ENCODE measurements around the gene PRKACB. TPM values are rescaled to one million over a fixed set of nuclear protein-coding genes. Genes with fewer than 3 reads are reported as not detected.
"Not testable (repeated sequence)": the region's sequence is repeated elsewhere in the genome, so short reads cannot be mapped to it uniquely, and the experiment has no call there.

The PRKACB gene
- polyA plus RNA-seq (ENCODE audit: insufficient read length in 4 of 4): 10 to 100 TPM; 43.9 to 59.4 (median 52.9) TPM

- DNase-seq (ENCODE audit: low read depth in 4 of 4, low spot score in 2 of 4): no peak
These were observed at the start of gene PRKACB for GRCh38 chr1:84143796-84144565. Gene PRKACB (plus strand): TSS chr1:84144271. CDS start chr1:84144362, 91 bp downstream.

DNA sequence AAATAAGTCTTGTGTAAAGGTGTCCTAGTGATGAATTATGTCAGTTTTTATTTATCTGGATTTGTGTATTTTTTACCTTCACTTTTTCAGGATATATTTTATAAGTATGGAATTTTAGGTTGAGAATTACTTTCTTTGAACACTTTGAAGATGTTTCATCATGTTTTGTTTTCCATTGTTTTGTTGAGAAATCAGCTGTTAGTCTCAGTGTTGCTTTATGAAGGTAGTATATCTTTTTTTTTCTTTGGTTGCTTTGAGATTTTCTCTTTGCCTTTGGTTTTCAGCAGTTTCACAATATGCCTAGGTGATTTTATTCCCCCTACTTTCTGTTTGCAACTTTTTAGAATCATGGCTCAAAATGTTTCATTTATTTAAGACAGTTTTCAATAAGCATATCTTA is 48.8 kb upstream of the PRKACB start:
- no peak for DNase-seq (ENCODE audit: low read depth in 4 of 4, low spot score in 2 of 4)

DNA sequence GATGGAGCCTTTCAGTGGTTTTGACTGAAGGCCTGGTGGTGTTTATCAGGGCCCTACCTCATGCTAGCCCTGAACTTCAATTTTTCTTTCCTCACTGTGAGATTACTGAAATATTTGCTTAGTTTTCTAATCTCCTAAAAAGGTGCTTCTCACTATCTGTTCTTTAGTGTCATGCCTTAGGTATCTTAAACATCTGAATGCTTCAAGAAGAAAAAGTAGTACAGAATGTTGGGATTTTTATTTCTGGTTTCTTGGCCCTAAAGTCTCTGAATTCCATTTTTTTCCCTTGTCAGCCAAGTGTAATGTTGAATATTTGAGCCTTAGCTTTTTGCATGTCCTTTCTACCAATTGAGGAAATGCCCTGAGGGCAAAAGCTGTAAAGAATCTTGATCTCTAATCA is 47.9 kb upstream of the PRKACB start:
- no peak for DNase-seq (ENCODE audit: low read depth in 4 of 4, low spot score in 2 of 4)

- DNase-seq (ENCODE audit: low read depth in 4 of 4, low spot score in 2 of 4): no peak
These were observed 42.9 kb upstream of the PRKACB start for GRCh38 chr1:84101204-84101603.

DNA sequence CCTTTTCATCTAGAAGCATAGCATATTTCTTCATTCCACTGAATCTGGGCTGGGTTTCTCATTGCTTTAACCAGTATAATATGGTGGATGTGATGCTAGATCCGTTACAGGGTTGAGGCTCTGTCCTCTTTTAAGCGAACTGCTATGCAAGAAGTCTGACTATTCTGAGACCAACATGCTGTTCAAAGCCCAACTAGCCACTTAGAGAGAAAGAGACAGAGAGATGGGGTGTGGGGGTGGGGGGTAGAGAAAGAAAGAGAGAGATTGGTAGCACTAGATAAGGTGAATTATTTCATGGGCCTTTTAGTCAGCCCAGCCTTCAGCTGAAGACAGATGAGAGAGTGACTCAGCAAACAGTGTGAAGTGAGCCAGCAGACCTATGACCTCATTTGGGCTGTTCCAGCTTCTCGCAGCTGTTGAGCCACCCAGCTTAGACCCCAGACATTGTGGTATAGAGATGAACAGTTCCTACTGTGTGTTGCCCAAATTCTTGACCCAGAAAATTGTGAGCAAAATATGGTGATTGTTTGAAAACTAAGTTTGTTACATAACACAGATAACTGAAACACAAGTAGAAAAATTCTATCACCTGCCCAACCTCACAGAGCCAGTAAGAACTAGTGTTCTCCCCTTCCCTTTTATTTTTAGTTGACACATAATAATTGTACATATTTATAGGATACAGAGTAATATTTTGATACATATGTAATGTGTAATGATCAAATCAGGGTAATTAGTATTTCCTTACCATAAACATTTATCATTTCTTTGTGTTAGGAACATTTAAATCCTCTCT is 40.7 kb upstream of the PRKACB start:
- DNase-seq (ENCODE audit: low read depth in 4 of 4, low spot score in 2 of 4): no peak

- not testable (repeated sequence) for DNase-seq (ENCODE audit: low read depth in 4 of 4, low spot score in 2 of 4)
These were observed 36.5 kb upstream of the PRKACB start for GRCh38 chr1:84107538-84107937.

- no peak for DNase-seq (ENCODE audit: low read depth in 4 of 4, low spot score in 2 of 4)
These were observed 36.1 kb upstream of the PRKACB start for GRCh38 chr1:84107955-84108354.

GRCh38 chr1:84108900-84109578 is 35.0 kb upstream of the PRKACB start:
- no peak for DNase-seq (ENCODE audit: low read depth in 4 of 4, low spot score in 2 of 4)

GRCh38 chr1:84110629-84111028 is 33.4 kb upstream of the PRKACB start:
- no peak for DNase-seq (ENCODE audit: low read depth in 4 of 4, low spot score in 2 of 4)

GRCh38 chr1:84116558-84116957 is 27.5 kb upstream of the PRKACB start:
- DNase-seq (ENCODE audit: low read depth in 4 of 4, low spot score in 2 of 4): no peak

- no peak for DNase-seq (ENCODE audit: low read depth in 4 of 4, low spot score in 2 of 4)
These were observed 26.2 kb upstream of the PRKACB start for GRCh38 chr1:84117868-84118267.

GRCh38 chr1:84121360-84121759 is 22.7 kb upstream of the PRKACB start:
- DNase-seq (ENCODE audit: low read depth in 4 of 4, low spot score in 2 of 4): no peak

DNA sequence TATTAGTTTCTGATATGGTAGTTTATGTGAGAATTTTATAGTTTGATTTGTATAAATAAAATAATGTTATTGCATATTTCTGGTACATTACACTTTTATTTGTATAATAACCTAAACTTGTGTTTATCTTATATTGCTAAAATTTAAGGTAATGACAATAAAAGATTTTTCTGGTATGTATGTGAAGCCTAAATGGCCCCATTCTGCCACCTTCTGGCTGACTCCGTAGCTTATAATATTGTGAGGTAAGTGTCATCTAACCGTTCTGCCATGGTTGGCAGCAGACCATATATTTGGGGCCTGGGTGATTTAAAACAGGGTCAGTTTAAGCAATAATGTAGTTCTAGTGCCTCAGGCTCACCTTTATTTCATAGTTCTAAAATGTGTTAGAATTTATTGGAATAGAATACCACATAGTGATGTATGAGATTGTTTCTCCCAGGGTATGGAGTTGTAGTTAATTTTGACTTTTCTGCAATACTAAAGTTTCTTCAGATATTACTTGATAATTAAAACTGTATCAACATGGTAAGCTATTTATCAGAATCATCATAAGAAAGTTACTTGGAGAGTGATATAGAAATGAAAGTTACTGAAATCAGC is 21.2 kb upstream of the PRKACB start:
- DNase-seq (ENCODE audit: low read depth in 4 of 4, low spot score in 2 of 4): peak in 1 of 4 donors; percentile 31

DNA sequence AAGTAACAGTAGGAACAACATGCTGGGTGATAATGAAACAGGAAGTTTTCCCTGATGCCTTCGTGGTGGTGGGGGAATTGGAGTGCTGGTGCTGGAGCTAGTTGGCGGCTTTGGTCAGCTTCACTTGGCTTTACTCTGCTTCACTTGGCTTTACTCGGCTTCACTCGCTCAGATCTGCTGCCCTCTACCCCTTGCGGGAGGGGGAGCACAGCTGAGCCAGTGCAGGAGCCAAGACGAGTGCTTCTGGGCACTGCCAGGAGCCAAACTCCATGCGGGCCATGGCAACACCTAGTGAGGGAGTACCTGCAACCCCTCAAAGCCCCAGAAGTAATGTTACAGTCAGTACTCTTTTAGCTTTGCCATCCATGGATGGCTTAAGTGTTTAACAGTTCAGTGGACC is 10.6 kb upstream of the PRKACB start:
- DNase-seq (ENCODE audit: low read depth in 4 of 4, low spot score in 2 of 4): no peak

DNA sequence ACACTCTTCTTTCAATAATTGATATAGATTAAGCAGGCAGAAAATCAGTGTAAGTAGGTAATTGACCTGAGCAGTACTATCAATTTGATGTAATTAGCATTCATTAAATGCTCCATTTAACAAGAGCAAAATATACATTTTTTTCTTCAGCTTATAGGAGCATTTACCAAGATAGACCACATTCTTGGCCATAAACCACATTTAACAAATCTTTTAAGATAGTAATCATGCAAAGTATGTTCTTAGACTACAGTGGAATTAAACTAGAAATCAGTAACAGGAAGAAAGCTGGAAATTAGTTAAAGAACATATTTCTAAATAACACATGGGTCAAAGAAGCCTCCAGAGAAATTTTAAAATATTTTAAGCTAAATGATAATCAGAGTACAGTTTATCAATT is 8.7 kb upstream of the PRKACB start:
- DNase-seq (ENCODE audit: low read depth in 4 of 4, low spot score in 2 of 4): no peak

DNA sequence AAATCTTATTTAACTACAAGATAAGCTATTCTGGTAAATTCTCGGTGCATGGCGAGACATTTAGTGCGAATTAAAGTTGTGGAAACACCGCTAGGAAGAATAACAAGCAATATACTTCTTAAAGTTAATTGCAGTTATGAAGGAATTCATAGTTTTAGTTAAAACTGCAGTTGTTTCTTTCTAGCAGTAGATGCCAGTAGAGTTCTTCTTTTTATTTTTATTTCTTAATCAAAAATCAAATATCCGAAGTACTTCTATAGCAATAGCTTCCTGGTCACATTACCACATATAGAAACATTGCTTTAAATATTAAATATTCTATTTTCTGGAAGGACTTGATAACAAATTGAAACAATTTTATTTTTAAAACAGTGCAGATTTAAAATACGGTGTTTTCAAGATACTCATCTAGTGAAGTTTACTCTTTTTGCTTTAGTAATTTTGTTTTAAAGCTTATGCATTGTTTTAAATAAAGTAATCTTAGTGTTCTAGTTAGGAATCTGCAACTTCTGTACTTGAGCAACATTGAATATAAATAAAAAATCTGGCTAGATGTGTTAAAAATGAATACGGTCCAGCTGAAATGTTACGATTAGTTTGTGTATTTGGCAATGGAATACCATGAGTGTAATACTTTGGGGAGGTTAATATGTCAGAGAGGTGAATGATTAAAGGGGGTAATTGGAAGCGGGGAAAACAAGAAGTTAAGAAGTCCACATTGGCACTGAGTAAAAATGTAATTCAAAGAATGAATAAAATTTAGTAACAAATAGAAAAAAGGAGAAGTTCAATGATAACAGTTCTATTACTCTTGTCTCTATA is 2.7 kb upstream of the PRKACB start:
- DNase-seq (ENCODE audit: low read depth in 4 of 4, low spot score in 2 of 4): no peak

DNA sequence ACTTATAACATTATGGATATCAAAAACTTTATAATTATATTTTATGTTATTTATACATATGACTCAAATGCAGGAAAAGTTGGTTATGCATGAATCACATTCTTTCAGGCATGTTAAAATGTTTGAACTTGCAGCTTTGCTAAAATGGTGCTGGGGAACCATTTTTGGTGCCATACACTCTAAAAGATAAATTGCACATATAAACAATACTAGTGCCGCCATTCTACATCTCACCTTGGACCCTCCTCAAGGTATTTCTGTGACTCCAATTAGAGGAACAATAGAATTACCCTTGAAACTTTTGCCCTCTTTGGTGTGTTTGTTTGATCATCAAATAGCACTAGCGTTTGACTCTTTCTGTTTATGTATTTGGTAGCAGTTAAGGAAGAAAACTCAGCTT is 997 bp downstream of the PRKACB start:
- no peak for DNase-seq (ENCODE audit: low read depth in 4 of 4, low spot score in 2 of 4)

DNA sequence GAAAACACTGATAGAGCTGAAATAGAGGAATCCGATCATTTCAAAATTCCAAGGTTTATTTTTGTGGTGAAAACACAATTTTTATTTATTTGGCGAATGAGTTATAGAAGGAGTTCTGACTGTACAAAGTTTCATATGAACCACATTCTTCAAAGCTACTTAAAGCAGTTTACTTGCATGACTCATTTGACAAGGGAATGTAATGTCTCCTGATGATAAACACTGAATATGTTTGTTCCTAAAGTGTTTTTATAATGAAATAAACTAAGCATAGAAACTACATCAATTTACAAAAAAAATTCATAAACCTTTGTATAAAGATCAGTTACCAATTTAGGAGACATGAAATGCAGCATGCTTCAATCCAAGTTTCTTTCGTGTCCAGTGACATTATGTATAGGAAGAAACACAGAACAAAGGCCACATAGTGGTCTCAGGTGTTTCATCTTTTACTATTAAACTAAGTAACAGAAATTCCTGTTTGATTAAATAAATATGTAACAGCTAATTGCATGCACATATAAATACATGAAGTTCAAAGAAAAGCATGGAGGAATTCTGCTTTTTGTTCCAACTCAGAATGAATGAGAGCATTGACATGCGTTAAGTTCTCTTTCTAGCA is 2.5 kb downstream of the PRKACB start:
- DNase-seq (ENCODE audit: low read depth in 4 of 4, low spot score in 2 of 4): no peak

- DNase-seq (ENCODE audit: low read depth in 4 of 4, low spot score in 2 of 4): no peak
These were observed 4.7 kb downstream of the PRKACB start for GRCh38 chr1:84148758-84149157.

DNA sequence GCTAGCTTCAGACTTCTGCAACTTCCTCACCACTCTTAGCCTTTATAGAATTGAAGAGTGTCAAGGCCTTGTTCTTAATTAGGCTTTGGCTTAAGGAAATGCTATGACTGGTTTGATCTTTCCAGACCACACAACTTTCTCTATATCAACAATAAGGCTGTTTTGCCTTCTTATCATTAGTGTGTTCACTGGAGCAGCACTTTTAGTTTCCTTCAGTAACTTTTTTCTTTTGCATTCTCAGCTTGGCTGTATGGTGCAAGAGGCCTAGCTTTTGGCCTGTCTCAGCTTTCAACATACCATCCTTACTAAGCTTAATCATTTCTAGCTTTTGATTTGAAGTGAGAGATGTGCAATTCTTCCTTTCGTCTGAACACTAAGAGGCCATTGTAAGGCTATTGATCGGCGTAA is 8.6 kb downstream of the PRKACB start:
- DNase-seq (ENCODE audit: low read depth in 4 of 4, low spot score in 2 of 4): no peak
